ENCODE measurements around the gene TPRA1. TPM values are rescaled to one million over a fixed set of nuclear protein-coding genes. Genes with fewer than 3 reads are reported as not detected.
A peak's percentile ranks its signal among the peaks of the same experiment; 100 is the strongest.

Gene TPRA1
- total and polyA plus RNA-seq, 2 experiments from 2014 or later, result 16.7 to 30.4 TPM

DNA sequence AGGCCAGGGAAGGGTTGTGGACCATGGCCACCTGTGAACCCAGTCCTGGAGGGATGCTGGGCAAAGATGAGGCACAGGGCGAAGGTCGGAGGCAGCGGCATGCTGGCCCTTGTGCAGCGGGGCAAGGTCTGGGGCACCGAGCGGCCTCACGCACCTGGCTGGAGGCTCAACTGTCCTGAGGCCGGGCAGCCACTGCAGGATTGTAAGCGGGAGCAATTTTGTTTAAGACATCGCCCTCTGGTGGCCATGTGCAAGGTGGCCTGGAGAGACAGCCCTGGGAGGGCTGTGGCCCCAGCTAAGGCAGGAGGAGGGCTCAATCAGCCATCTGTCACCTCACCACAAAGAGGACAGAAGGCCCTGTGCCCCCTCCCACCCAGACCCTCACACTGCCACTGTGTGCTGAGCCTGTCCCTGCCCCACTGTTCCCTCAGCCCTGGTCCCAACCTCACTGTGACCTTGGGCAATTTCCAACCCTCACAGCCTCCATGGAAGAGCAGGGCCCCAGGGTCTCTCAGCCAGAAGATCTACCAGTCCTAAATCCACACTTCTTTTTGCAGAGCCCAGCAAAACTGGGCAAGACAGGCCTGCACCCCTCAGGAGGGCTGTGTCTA, 46.2 kb downstream of the TPRA1 start:
- H3K4me1 ChIP-seq (ENCODE audit: insufficient read depth), result peaks cover 3% of the 10 kb centered on the region; the same call in 1 of the 2 replicates
- no peak overlapping the region for H3K27ac Mint-ChIP-seq

More for the DNA sequence above, 46.2 kb downstream of the TPRA1 start:
- H3K4me1 Mint-ChIP-seq, result peaks cover 12% of the 10 kb centered on the region
- no peaks in the 10 kb centered on the region; the same call in 2 of the 3 replicates for H3K36me3 Mint-ChIP-seq (ENCODE audit: low read depth)
- H3K27me3 ChIP-seq (ENCODE audit: insufficient read depth), result peaks cover 9% of the 10 kb centered on the region; the same call in 1 of the 2 replicates
- no peaks in the 10 kb centered on the region for H3K36me3 ChIP-seq (ENCODE audit: insufficient read depth)
- no peaks in the 10 kb centered on the region for H4K20me1 ChIP-seq (replicated peaks; ENCODE audit: insufficient read depth)
- no peaks in the 10 kb centered on the region for H3K9me2 ChIP-seq (ENCODE audit: insufficient read depth)
- H2AFZ ChIP-seq, result peak overlapping the region; percentile 90; the same call in 1 of the 2 replicates
- H3K4me2 ChIP-seq, result no peak overlapping the region
- H3K4me3 ChIP-seq, result no peak overlapping the region
- no peak overlapping the region for H3K27ac ChIP-seq (ENCODE audit: low read depth)
- H3K4me3 Mint-ChIP-seq, result no peak overlapping the region
- peaks cover 20% of the 10 kb centered on the region for H3K27me3 Mint-ChIP-seq (ENCODE audit: insufficient read depth, low read depth, poor library complexity)
- H3K9me3 Mint-ChIP-seq, result no peaks in the 10 kb centered on the region
- TF ChIP-seq POLR2AphosphoS5 (IDR thresholded peaks at IDR 0.05; ENCODE audit: low read depth), result no peak
- no peak for TF ChIP-seq STAT1 (IDR thresholded peaks at IDR 0.05; ENCODE audit: unreplicated experiment)
- TF ChIP-seq JUNB (IDR thresholded peaks at IDR 0.05; ENCODE audit: unreplicated experiment), result no peak
- TF ChIP-seq ZNF462 (CRISPR knock-in tag; IDR thresholded peaks at IDR 0.05), result no peak
- TF ChIP-seq, protein P1, sequence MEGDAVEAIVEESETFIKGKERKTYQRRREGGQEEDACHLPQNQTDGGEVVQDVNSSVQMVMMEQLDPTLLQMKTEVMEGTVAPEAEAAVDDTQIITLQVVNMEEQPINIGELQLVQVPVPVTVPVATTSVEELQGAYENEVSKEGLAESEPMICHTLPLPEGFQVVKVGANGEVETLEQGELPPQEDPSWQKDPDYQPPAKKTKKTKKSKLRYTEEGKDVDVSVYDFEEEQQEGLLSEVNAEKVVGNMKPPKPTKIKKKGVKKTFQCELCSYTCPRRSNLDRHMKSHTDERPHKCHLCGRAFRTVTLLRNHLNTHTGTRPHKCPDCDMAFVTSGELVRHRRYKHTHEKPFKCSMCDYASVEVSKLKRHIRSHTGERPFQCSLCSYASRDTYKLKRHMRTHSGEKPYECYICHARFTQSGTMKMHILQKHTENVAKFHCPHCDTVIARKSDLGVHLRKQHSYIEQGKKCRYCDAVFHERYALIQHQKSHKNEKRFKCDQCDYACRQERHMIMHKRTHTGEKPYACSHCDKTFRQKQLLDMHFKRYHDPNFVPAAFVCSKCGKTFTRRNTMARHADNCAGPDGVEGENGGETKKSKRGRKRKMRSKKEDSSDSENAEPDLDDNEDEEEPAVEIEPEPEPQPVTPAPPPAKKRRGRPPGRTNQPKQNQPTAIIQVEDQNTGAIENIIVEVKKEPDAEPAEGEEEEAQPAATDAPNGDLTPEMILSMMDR (conservative IDR thresholded peaks at IDR 0.05; ENCODE audit: low read depth in 2 of 2), result peak; percentile 72 to 92
- no peak for TF ChIP-seq REST (IDR thresholded peaks at IDR 0.05; ENCODE audit: unreplicated experiment)
- no peak for TF ChIP-seq CREB1 (CRISPR knock-in tag; IDR thresholded peaks at IDR 0.05; ENCODE audit: low read depth)
- ATAC-seq (peak; percentile 78), DNase-seq (ENCODE audit: low spot score) (peak; percentile 93)
- no peaks in the 10 kb centered on the region for H3F3A ChIP-seq (replicated peaks; ENCODE audit: low read depth)
- H3K79me2 ChIP-seq (replicated peaks; ENCODE audit: insufficient read depth), result no peaks in the 10 kb centered on the region
